HCT116 (cell line): ENCODE results near the gene TMEM45A. TPM values are rescaled to one million over a fixed set of nuclear protein-coding genes. Genes with fewer than 3 reads are reported as not detected.

ENCODE experiments used
- ATAC-seq: fragments of 200-7000 bp; cut with Tn5 transposase; 2 replicates; pipeline ENCODE4 v1.9.1; 2020; ENCODE audit warnings: mild to moderate bottlenecking, moderate library complexity
- Bru-seq: library from RNA; stranded (reverse); fragments of 400-500 nt; gene quantifications from one replicate; lab custom pipeline; 2021; lab: Mats Ljungman, UMichigan
- BruChase-seq, 2 experiments: library from RNA; stranded (reverse); fragments of 400-500 nt; gene quantifications; one replicate each; lab custom pipeline; 2021; lab: Mats Ljungman, UMichigan
- BruUV-seq: library from RNA; stranded (reverse); fragments of 400-500 nt; replicated peaks from 2 replicates; lab custom pipeline; 2021; lab: Mats Ljungman, UMichigan
- CTCF ChIA-PET: fragments of 300-600 bp; sonication (Branson Sonifier 250); formaldehyde crosslinking; loops from one replicate; lab custom pipeline; 2021; ENCODE audit warnings: antibody characterized with exemption; lab: Charles Lee
- POLR2A ChIA-PET: fragments of 300-600, 350-600 bp; sonication (Branson Sonifier 250); formaldehyde crosslinking; loops from one replicate; lab custom pipeline; 2021; ENCODE audit warnings: antibody characterized with exemption; lab: Charles Lee
- RAD21 ChIA-PET, 2 experiments: fragments of 300-600 bp; sonication (Branson Sonifier 250); formaldehyde crosslinking; loops; one replicate each; lab custom pipeline; 2023; ENCODE audit warnings: low total read pairs in 2 of 2; ENCODE audit not compliant: uncharacterized antibody in 2 of 2, unreplicated experiment in 2 of 2, low non-redundant PET in 1 of 2; lab: Charles Lee
- DNase-seq: peaks from one replicate; pipeline ENCODE4 v3.0.0-alpha.2; 2010; ENCODE audit warnings: low read depth, low spot score
- H2AFZ ChIP-seq: fragments of 200-600 bp; shearing (Covaris generic), sonication (generic); 2 replicates; pipeline ENCODE4 v1.6.1; 2017; ENCODE audit warnings: low read depth, mixed run types, mixed read lengths, antibody characterized with exemption, low read length; ENCODE audit not compliant: poor library complexity, severe bottlenecking
- H3K27ac ChIP-seq: 2 replicates; pipeline ENCODE4 v1.5.1; 2012; ENCODE audit warnings: low read depth, low read length
- H3K27me3 ChIP-seq: fragments of 200-600 bp; sonication (generic); 2 replicates; pipeline ENCODE4 v1.6.1; 2016; ENCODE audit warnings: mixed run types, low read length, mixed read lengths; ENCODE audit not compliant: insufficient read depth
- H3K36me3 ChIP-seq, 2 experiments: fragments of 200-500 bp in 1 of 2; fragments of 200-600 bp in 1 of 2; sonication (Bioruptor generic) in 1 of 2; sonication (generic) in 1 of 2; 2 replicates each; pipeline versions ENCODE4 v1.5.1 to v1.6.1; 2014 to 2016; ENCODE audit warnings: low read length in 2 of 2, inconsistent platforms in 1 of 2, mixed read lengths in 1 of 2, mixed run types in 1 of 2; ENCODE audit not compliant: insufficient read depth in 2 of 2, control insufficient read depth in 1 of 2
- H3K4me1 ChIP-seq, 2 experiments: fragments of 200-600 bp in 1 of 2; sonication (generic) in 1 of 2; 2 replicates each; pipeline versions ENCODE4 v1.5.1 to v1.6.1; 2012 to 2017; ENCODE audit warnings: low read length in 2 of 2, inconsistent platforms in 1 of 2, mild to moderate bottlenecking in 1 of 2, mixed read lengths in 1 of 2, mixed run types in 1 of 2, moderate library complexity in 1 of 2; ENCODE audit not compliant: insufficient read depth in 2 of 2, control insufficient read depth in 1 of 2
- H3K4me2 ChIP-seq: fragments of 200-600 bp; sonication (generic); 2 replicates; pipeline ENCODE4 v1.6.1; 2017; ENCODE audit warnings: mixed run types, low read length, mixed read lengths
- H3K4me3 ChIP-seq, 2 experiments: fragments of 200-600 bp in 1 of 2; sonication (generic) in 1 of 2; replicated peaks in 1 of 2; 2 replicates each; pipeline ENCODE4 v1.5.1; 2011 to 2016; ENCODE audit warnings: low read length in 2 of 2, control low read depth in 1 of 2, low read depth in 1 of 2, mild to moderate bottlenecking in 1 of 2, mixed read lengths in 1 of 2, mixed run types in 1 of 2
- H3K79me2 ChIP-seq: fragments of 200-600 bp; sonication (generic); 2 replicates; pipeline ENCODE4 v1.6.1; 2017; ENCODE audit warnings: mild to moderate bottlenecking, mixed run types, low read length, moderate library complexity, mixed read lengths; ENCODE audit not compliant: insufficient read depth
- H3K9ac ChIP-seq: fragments of 200-600 bp; sonication (generic); 2 replicates; pipeline ENCODE4 v1.6.1; 2016; ENCODE audit warnings: low read length, mixed read lengths
- H3K9me2 ChIP-seq: fragments of 200-600 bp; sonication (generic), shearing (Covaris generic); 2 replicates; pipeline ENCODE4 v1.6.1; 2017; ENCODE audit warnings: mixed run types, mild to moderate bottlenecking, moderate library complexity; ENCODE audit not compliant: insufficient read depth
- H3K9me3 ChIP-seq, 2 experiments: fragments of 200-500 bp in 1 of 2; fragments of 200-600 bp in 1 of 2; sonication (Bioruptor generic) in 1 of 2; sonication (generic) in 1 of 2; 2 replicates each; pipeline ENCODE4 v1.6.1; 2014 to 2017; ENCODE audit warnings: low read length in 2 of 2, mixed read lengths in 2 of 2, inconsistent platforms in 1 of 2, low read depth in 1 of 2, mild to moderate bottlenecking in 1 of 2, mixed run types in 1 of 2, moderate library complexity in 1 of 2; ENCODE audit not compliant: control insufficient read depth in 1 of 2, insufficient read depth in 1 of 2
- H4K20me1 ChIP-seq: fragments of 200-600 bp; sonication (generic), shearing (Covaris generic); 2 replicates; pipeline ENCODE4 v1.6.1; 2017; ENCODE audit warnings: mixed run types, mild to moderate bottlenecking, moderate library complexity; ENCODE audit not compliant: insufficient read depth
- ATF3 ChIP-seq: IDR thresholded peaks from 2 replicates; pipeline ENCODE4 v1.6.1; 2012
- CBX3 ChIP-seq: IDR thresholded peaks from 2 replicates; pipeline ENCODE4 v1.6.1; 2012; ENCODE audit warnings: low read depth
- CEBPB ChIP-seq: IDR thresholded peaks from 2 replicates; pipeline ENCODE4 v1.6.1; 2012; ENCODE audit warnings: low read depth
- CTCF ChIP-seq, 3 experiments: fragments of 200-600 bp in 1 of 3; sonication (generic) in 1 of 3; IDR thresholded peaks in 2 of 3; conservative IDR thresholded peaks in 1 of 3; 2 replicates each; pipeline ENCODE4 v1.5.1; 2012 to 2017; ENCODE audit warnings: low read depth in 2 of 3, low read length in 2 of 3, antibody characterized with exemption in 1 of 3, borderline replicate concordance in 1 of 3, control low read depth in 1 of 3, mild to moderate bottlenecking in 1 of 3, mixed read lengths in 1 of 3, mixed run types in 1 of 3, moderate library complexity in 1 of 3; ENCODE audit not compliant: insufficient read depth in 1 of 3
- EGR1 ChIP-seq: IDR thresholded peaks from 2 replicates; pipeline ENCODE4 v1.6.1; 2012; ENCODE audit warnings: low read depth
- ELF1 ChIP-seq: IDR thresholded peaks from 2 replicates; pipeline ENCODE4 v1.6.1; 2012; ENCODE audit warnings: low read depth, borderline replicate concordance
- EZH2 ChIP-seq: fragments of 200-600 bp; sonication (generic); IDR thresholded peaks from 2 replicates; pipeline ENCODE4 v1.6.1; 2017; ENCODE audit warnings: antibody characterized with exemption, mixed run types
- EZH2phosphoT487 ChIP-seq: fragments of 200-600 bp; IDR thresholded peaks from 2 replicates; pipeline ENCODE4 v1.6.1; 2018; ENCODE audit warnings: antibody characterized with exemption, borderline replicate concordance
- FOSL1 ChIP-seq: IDR thresholded peaks from 2 replicates; pipeline ENCODE4 v1.6.1; 2012; ENCODE audit warnings: low read depth
- JUND ChIP-seq: IDR thresholded peaks from 2 replicates; pipeline ENCODE4 v1.6.1; 2012
- MAX ChIP-seq: IDR thresholded peaks from 2 replicates; pipeline ENCODE4 v1.6.1; 2012
- POLR2A ChIP-seq: IDR thresholded peaks from 2 replicates; pipeline ENCODE4 v1.7.0; 2011; ENCODE audit warnings: borderline replicate concordance; ENCODE audit not compliant: insufficient read depth, insufficient read length; ENCODE audit errors: extremely low read depth
- POLR2AphosphoS5 ChIP-seq: IDR thresholded peaks from 2 replicates; pipeline ENCODE4 v1.6.1; 2011; ENCODE audit warnings: mild to moderate bottlenecking, low read depth, low read length, moderate library complexity
- RAD21 ChIP-seq: IDR thresholded peaks from 2 replicates; pipeline ENCODE4 v1.6.1; 2012; ENCODE audit warnings: low read depth, mild to moderate bottlenecking
- SP1 ChIP-seq: IDR thresholded peaks from 2 replicates; pipeline ENCODE4 v1.6.1; 2012; ENCODE audit warnings: low read depth
- SRF ChIP-seq: IDR thresholded peaks from 2 replicates; pipeline ENCODE4 v1.6.1; 2012; ENCODE audit warnings: low read depth
- TCF7L2 ChIP-seq: IDR thresholded peaks from 2 replicates; pipeline ENCODE4 v1.7.0; 2011; ENCODE audit warnings: borderline replicate concordance, inconsistent platforms; ENCODE audit not compliant: insufficient read depth, insufficient read length; ENCODE audit errors: extremely low read depth
- YY1 ChIP-seq: IDR thresholded peaks from 2 replicates; pipeline ENCODE4 v1.6.1; 2011; ENCODE audit warnings: low read length, low read depth, moderate library complexity, mild to moderate bottlenecking; ENCODE audit not compliant: insufficient replicate concordance; ENCODE audit errors: extremely low read depth
- ZBTB33 ChIP-seq: IDR thresholded peaks from 2 replicates; pipeline ENCODE4 v1.6.1; 2011; ENCODE audit warnings: mild to moderate bottlenecking, low read length, moderate library complexity; ENCODE audit not compliant: insufficient replicate concordance; ENCODE audit errors: extremely low read depth
- ZFX ChIP-seq: fragments of 450-650 bp; IDR thresholded peaks from 2 replicates; pipeline ENCODE4 v1.6.1; 2017
- ZNF274 ChIP-seq: fragments of 200-500 bp; sonication (Bioruptor generic); IDR thresholded peaks from 2 replicates; pipeline ENCODE4 v1.6.1; 2014; ENCODE audit warnings: mild to moderate bottlenecking, low read depth, low read length, inconsistent platforms
- intact Hi-C: fragments of 100-400 bp; cut with micrococcal nuclease; formaldehyde crosslinking; loops from 2 replicates; pipeline ENCODE4 v1.10.0; 2022
- long read RNA-seq: library from polyadenylated mRNA; unstranded; transcript quantifications from one replicate; pipeline ENCODE4 v2.0.0, GENCODE V29; 2021; ENCODE audit not compliant: unreplicated experiment
- polyA plus RNA-seq: library from polyadenylated mRNA; unstranded; fragments of >200 nt; gene quantifications from 2 replicates; pipeline ENCODE4 v1.2.1, GENCODE V29; 2012; ENCODE audit warnings: missing spikeins
- total RNA-seq: library from RNA; stranded (reverse); gene quantifications from one replicate; pipeline ENCODE4 v1.2.1, GENCODE V29; 2021; ENCODE audit not compliant: unreplicated experiment

The TMEM45A gene
- total RNA-seq: 5.0 TPM
- polyA plus RNA-seq: 2.7 and 6.4 TPM in 2 replicates
- Bru-seq, nascent RNA: percentile 34 among the genes with signal in this experiment
- percentile 34 among the genes with signal in this experiment for BruChase-seq, experiment 1, labeled RNA remaining after a 6-hour chase
- BruChase-seq, experiment 2, labeled RNA remaining after a 2-hour chase: percentile 34 among the genes with signal in this experiment
- long read RNA-seq, transcript TMEM45A-201 (6 exons, 1,567 nt): major isoform, 6 of 19 reads
- long read RNA-seq, partial matches to known transcripts: 0 of 19 reads
- long read RNA-seq, other reads (novel, unspliced or antisense): 13 of 19 reads

GRCh38 chr3:100492059-100493006 lies at the start of gene TMEM45A:
Gene TMEM45A, plus strand, starts transcription at chr3:100492619. Its CDS starts 62,593 bp downstream, at chr3:100555212.
- Histone ChIP-seq H3K4me1 (peaks cover 3 to 22% of the 10 kb centered on the region in 2 experiments; a peak in 2 of 4 replicates), H3K4me3 (peak within 1 kb of the TSS; percentile 52 to 56), H3K9me3 (no peaks in the 10 kb centered on the region), H3K36me3 (no peaks in the 10 kb centered on the region), H4K20me1 (no peaks in the 10 kb centered on the region), H3K9me2 (no peaks in the 10 kb centered on the region), H3K27me3 (no peaks in the 10 kb centered on the region), H3K27ac (peak within 1 kb of the TSS; percentile 12), H3K79me2 (no peaks in the 10 kb centered on the region), H3K4me2 (peak within 1 kb of the TSS; percentile 83), H2AFZ (peak within 1 kb of the TSS; percentile 98), H3K9ac (peak within 1 kb of the TSS; percentile 43)
- POLR2A ChIA-PET: interaction anchor here (0.7 to 1.0 kb wide), 4 partner anchors 10 to 97 kb away, joined by 4 to 7 read pairs (median 5); no protein-coding TSS in a partner anchor
- DNase-seq: peak; percentile 83
- intact Hi-C loops: no loop called here
- CTCF ChIA-PET: interaction anchor here (0.6 to 1.4 kb wide), 3 partner anchors 30 to 832 kb away, joined by 3 to 8 read pairs (median 3); no protein-coding TSS in a partner anchor
- RAD21 ChIA-PET: interaction anchor here in 1 of 2 experiments (0.6 kb wide), 1 partner anchor 95 kb away, joined by 3 read pairs; no protein-coding TSS in a partner anchor
- ATAC-seq: peak; percentile 98
- BruUV-seq: TSS peak; percentile 79
- TF ChIP-seq FOSL1 (no peak), EGR1 (no peak), POLR2AphosphoS5 (peak; percentile 68), ZBTB33 (no peak), CEBPB (no peak), EZH2phosphoT487 (no peak), TCF7L2 (peak; percentile 55), YY1 (no peak), ELF1 (no peak), ATF3 (no peak), SP1 (peak; percentile 98), ZNF274 (no peak), POLR2A (no peak), CBX3 (peak; percentile 61; the same call in 1 of the 2 replicates), RAD21 (no peak), SRF (no peak), CTCF (IDR thresholded peaks at IDR 0.05 in 2 of 3, conservative IDR thresholded peaks at IDR 0.05 in 1 of 3; ENCODE audit: borderline replicate concordance in 1 of 3, insufficient read depth in 1 of 3, low read depth in 2 of 3, low read length in 2 of 3) (no peak), ZFX (peak; percentile 40; the same call in 1 of the 2 replicates), MAX (peak; percentile 68), JUND (no peak), EZH2 (no peak)
